Mesenchymal stem cell (in vitro differentiated cells and primary cell): ENCODE data around the gene POLR2C.
"Not testable (repeated sequence)": the region's sequence is repeated elsewhere in the genome, so short reads cannot be mapped to it uniquely, and the experiment has no call there.

ENCODE experiments used
- DNase-seq: peaks from one replicate; pipeline ENCODE4 v3.0.0-alpha.2; 2013
- H2AFZ ChIP-seq: one replicate; pipeline ENCODE4 v1.6.1; 2013; ENCODE audit warnings: low read depth, mild to moderate bottlenecking, control low read depth, inconsistent platforms, low read length, moderate library complexity
- H2AK5ac ChIP-seq: 2 replicates; pipeline ENCODE4 v1.6.1; 2013; ENCODE audit warnings: low read length, moderate library complexity, mild to moderate bottlenecking, inconsistent platforms; ENCODE audit not compliant: severe bottlenecking
- H2BK120ac ChIP-seq: one replicate; pipeline ENCODE4 v1.6.1; 2013; ENCODE audit warnings: low read depth, mild to moderate bottlenecking, inconsistent platforms, low read length, moderate library complexity
- H2BK12ac ChIP-seq, 2 experiments: one replicate each; pipeline ENCODE4 v1.6.1; 2013; ENCODE audit warnings: inconsistent platforms in 2 of 2, low read length in 2 of 2, mild to moderate bottlenecking in 2 of 2, moderate library complexity in 2 of 2, control low read depth in 1 of 2
- H2BK15ac ChIP-seq: one replicate; pipeline ENCODE4 v1.6.1; 2013; ENCODE audit warnings: mild to moderate bottlenecking, low read depth, inconsistent platforms; ENCODE audit not compliant: poor library complexity, severe bottlenecking
- H2BK5ac ChIP-seq: 2 replicates; pipeline ENCODE4 v1.6.1; 2013; ENCODE audit warnings: low read depth, mild to moderate bottlenecking, low read length, control low read depth, inconsistent platforms; ENCODE audit not compliant: poor library complexity, severe bottlenecking
- H3K14ac ChIP-seq, 2 experiments: one replicate each; pipeline ENCODE4 v1.6.1; 2013; ENCODE audit warnings: inconsistent platforms in 2 of 2, low read length in 2 of 2, control low read depth in 1 of 2, mild to moderate bottlenecking in 1 of 2, moderate library complexity in 1 of 2
- H3K18ac ChIP-seq, 2 experiments: one replicate each; pipeline ENCODE4 v1.6.1; 2013; ENCODE audit warnings: inconsistent platforms in 2 of 2, low read length in 2 of 2, control low read depth in 1 of 2, low read depth in 1 of 2, mild to moderate bottlenecking in 1 of 2
- H3K23ac ChIP-seq, 2 experiments: one replicate each; pipeline ENCODE4 v1.6.1; 2013; ENCODE audit warnings: inconsistent platforms in 2 of 2, low read length in 2 of 2, mild to moderate bottlenecking in 2 of 2, moderate library complexity in 2 of 2, control low read depth in 1 of 2
- H3K27ac ChIP-seq: 2 replicates; pipeline ENCODE4 v1.5.1; 2013; ENCODE audit warnings: mild to moderate bottlenecking, moderate library complexity, low read length, control low read depth, inconsistent platforms; ENCODE audit not compliant: poor library complexity, severe bottlenecking
- H3K27me3 ChIP-seq, 2 experiments: 2 replicates each; pipeline versions ENCODE4 v1.6.1 to v1.7.0; 2013; ENCODE audit warnings: low read length in 2 of 2, mild to moderate bottlenecking in 2 of 2, moderate library complexity in 2 of 2, control low read depth in 1 of 2, inconsistent platforms in 1 of 2; ENCODE audit not compliant: control insufficient read depth in 1 of 2, insufficient read depth in 1 of 2
- H3K36me3 ChIP-seq, 2 experiments: 2 replicates each; pipeline versions ENCODE4 v1.6.1 to v1.7.0; 2013; ENCODE audit warnings: low read length in 2 of 2, control low read depth in 1 of 2, inconsistent platforms in 1 of 2, low read depth in 1 of 2, mild to moderate bottlenecking in 1 of 2; ENCODE audit not compliant: insufficient read depth in 2 of 2, control insufficient read depth in 1 of 2
- H3K4ac ChIP-seq, 2 experiments: one replicate each; pipeline ENCODE4 v1.6.1; 2013; ENCODE audit warnings: inconsistent platforms in 2 of 2, low read length in 2 of 2, mild to moderate bottlenecking in 2 of 2, moderate library complexity in 2 of 2, control low read depth in 1 of 2, low read depth in 1 of 2
- H3K4me1 ChIP-seq: 2 replicates; pipeline ENCODE4 v1.6.1; 2013; ENCODE audit warnings: low read depth, low read length, control low read depth; ENCODE audit not compliant: control insufficient read depth, insufficient read depth
- H3K4me2 ChIP-seq: 2 replicates; pipeline ENCODE4 v1.6.1; 2013; ENCODE audit warnings: low read length, mild to moderate bottlenecking, inconsistent platforms; ENCODE audit not compliant: poor library complexity, severe bottlenecking
- H3K4me3 ChIP-seq, 2 experiments: 2 replicates each; pipeline versions ENCODE4 v1.5.1 to v1.7.0; 2013; ENCODE audit warnings: low read length in 2 of 2, mild to moderate bottlenecking in 2 of 2, control low read depth in 1 of 2, low read depth in 1 of 2; ENCODE audit not compliant: insufficient read depth in 1 of 2
- H3K79me1 ChIP-seq: replicated peaks from 2 replicates; pipeline ENCODE4 v1.6.1; 2013; ENCODE audit warnings: mild to moderate bottlenecking, control low read depth, low read length, inconsistent platforms; ENCODE audit not compliant: poor library complexity, severe bottlenecking
- H3K9ac ChIP-seq: 2 replicates; pipeline ENCODE4 v1.7.0; 2013; ENCODE audit warnings: mild to moderate bottlenecking, low read length, moderate library complexity
- H3K9me3 ChIP-seq: 2 replicates; pipeline ENCODE4 v1.7.0; 2013; ENCODE audit warnings: mild to moderate bottlenecking, low read length; ENCODE audit not compliant: control insufficient read depth
- H4K8ac ChIP-seq: one replicate; pipeline ENCODE4 v1.6.1; 2013; ENCODE audit warnings: inconsistent platforms, mild to moderate bottlenecking, low read length, moderate library complexity
- H4K91ac ChIP-seq: one replicate; pipeline ENCODE4 v1.6.1; 2013; ENCODE audit warnings: mild to moderate bottlenecking, low read length, inconsistent platforms
- WGBS: methylation state at CpG from one replicate; pipeline ENCODE4 v1.1.7; 2013; ENCODE audit warnings: mixed read lengths; 5-methylcytosine and 5-hydroxymethylcytosine counted together

POLR2C gene

DNA sequence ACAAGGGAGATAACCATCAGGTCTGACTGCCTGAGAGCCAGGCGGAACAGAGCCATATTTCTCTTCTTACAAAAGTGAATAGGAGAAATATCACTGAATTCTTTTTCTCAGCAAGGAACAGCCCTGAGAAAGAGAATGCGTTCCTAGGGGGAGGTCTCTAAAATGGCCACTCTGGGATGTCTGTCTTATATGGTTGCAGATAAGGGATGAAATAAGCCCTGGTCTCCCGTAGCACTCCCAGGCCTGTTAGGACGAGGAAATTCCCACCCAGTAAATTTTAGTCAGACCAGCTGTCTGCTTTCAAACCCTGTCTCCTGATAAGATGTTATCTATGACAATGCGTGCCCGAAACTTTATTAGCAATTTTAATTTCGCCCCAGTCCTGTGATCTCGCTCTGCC lies 22.5 kb upstream of the POLR2C start:
- H2BK12ac ChIP-seq = not testable (repeated sequence)

DNA sequence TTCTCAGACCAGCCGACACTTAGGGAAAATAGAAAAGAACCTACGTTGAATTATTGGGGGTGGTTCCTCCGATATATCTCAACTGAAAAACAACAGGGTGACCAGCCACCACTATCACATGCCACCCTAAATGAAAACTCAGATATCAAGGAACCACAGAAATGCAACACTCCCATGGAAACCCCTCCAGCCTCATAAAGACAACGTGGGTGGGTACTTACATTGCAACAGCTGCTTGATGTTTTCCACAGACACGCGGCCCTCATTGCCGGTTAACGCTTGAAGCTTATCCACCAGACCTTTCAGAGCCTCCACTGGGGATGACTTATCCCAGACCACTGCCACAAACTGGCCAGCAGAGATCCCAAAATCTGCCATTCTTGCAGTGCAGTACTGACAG lies 21.9 kb upstream of the POLR2C start:
- not testable (repeated sequence) for DNase-seq, H3K27ac ChIP-seq, H3K9ac ChIP-seq, H3K23ac ChIP-seq, H2BK15ac ChIP-seq, H3K4me2 ChIP-seq, H3K4me1 ChIP-seq, H4K8ac ChIP-seq, H3K27me3 ChIP-seq, H2BK12ac ChIP-seq, H3K9me3 ChIP-seq, H2AFZ ChIP-seq, H2BK120ac ChIP-seq, H3K4me3 ChIP-seq, H2BK5ac ChIP-seq, H3K14ac ChIP-seq, H3K18ac ChIP-seq, H3K4ac ChIP-seq, H2AK5ac ChIP-seq, H4K91ac ChIP-seq
- H3K79me1 ChIP-seq = peaks cover 35% of the 10 kb centered on the region
- WGBS = 98% methylated on average over 8 of the region's 8 CpGs
- peaks cover 21 to 48% of the 10 kb centered on the region in 2 experiments for H3K36me3 ChIP-seq

More for the DNA sequence above, 22.5 kb upstream of the POLR2C start:
- H2AFZ ChIP-seq, H3K27ac ChIP-seq, H3K9me3 ChIP-seq, H3K27me3 ChIP-seq, H2BK15ac ChIP-seq, H4K8ac ChIP-seq, DNase-seq, H3K23ac ChIP-seq, H3K9ac ChIP-seq, H3K14ac ChIP-seq, H4K91ac ChIP-seq, H2BK5ac ChIP-seq, H2BK120ac ChIP-seq, H3K4me3 ChIP-seq, H3K4me2 ChIP-seq, H3K4me1 ChIP-seq, H2AK5ac ChIP-seq, H3K18ac ChIP-seq, H3K4ac ChIP-seq: not testable (repeated sequence)
- peaks cover 33% of the 10 kb centered on the region for H3K79me1 ChIP-seq
- peaks cover 26 to 54% of the 10 kb centered on the region in 2 experiments for H3K36me3 ChIP-seq
- WGBS = over 99% methylated on average over 7 of the region's 8 CpGs

DNA sequence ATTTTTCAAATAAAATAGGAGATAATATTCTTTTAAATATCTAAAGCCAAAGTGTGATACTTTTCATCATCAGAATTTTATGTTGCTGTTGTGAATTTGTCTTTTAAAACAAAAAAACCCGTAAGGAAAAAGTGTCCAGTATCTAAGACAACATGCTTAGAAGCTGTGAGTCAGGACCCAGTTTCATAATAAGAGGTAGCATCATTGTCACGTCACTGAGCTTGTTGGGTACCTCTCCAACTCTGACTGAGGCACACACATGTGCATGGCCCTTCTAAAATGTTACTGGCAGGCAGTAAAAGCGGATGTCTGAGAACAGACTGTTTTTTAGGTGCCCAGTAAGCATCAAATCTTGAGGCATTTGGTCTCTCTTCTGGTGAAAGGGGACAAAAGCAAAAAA lies 17.8 kb upstream of the POLR2C start:
- H2BK120ac ChIP-seq = no peak overlapping the region
- no peak overlapping the region for H2AFZ ChIP-seq
- peak; percentile 17 for DNase-seq
- no peak overlapping the region for H3K18ac ChIP-seq
- H2BK5ac ChIP-seq = no peak overlapping the region
- H3K9ac ChIP-seq = peak overlapping the region; percentile 65
- H4K91ac ChIP-seq = no peak overlapping the region
- H3K23ac ChIP-seq = no peak overlapping the region
- H3K79me1 ChIP-seq = peaks cover 36% of the 10 kb centered on the region
- no peak overlapping the region for H3K4ac ChIP-seq
- H4K8ac ChIP-seq = no peak overlapping the region
- no peak overlapping the region for H3K4me2 ChIP-seq
- peaks cover 5% of the 10 kb centered on the region for H3K4me1 ChIP-seq
- no peak overlapping the region for H3K4me3 ChIP-seq
- H3K14ac ChIP-seq = no peak overlapping the region
- H3K36me3 ChIP-seq = peaks cover 7 to 15% of the 10 kb centered on the region in 2 experiments
- peaks cover 3% of the 10 kb centered on the region for H3K9me3 ChIP-seq
- H2AK5ac ChIP-seq = no peak overlapping the region
- whole genome bisulfite sequencing = 92% methylated on average over 3 of the region's 3 CpGs
- no peak overlapping the region for H3K27ac ChIP-seq
- no peak overlapping the region for H2BK15ac ChIP-seq
- no peaks in the 10 kb centered on the region for H3K27me3 ChIP-seq
- no peak overlapping the region for H2BK12ac ChIP-seq

DNA sequence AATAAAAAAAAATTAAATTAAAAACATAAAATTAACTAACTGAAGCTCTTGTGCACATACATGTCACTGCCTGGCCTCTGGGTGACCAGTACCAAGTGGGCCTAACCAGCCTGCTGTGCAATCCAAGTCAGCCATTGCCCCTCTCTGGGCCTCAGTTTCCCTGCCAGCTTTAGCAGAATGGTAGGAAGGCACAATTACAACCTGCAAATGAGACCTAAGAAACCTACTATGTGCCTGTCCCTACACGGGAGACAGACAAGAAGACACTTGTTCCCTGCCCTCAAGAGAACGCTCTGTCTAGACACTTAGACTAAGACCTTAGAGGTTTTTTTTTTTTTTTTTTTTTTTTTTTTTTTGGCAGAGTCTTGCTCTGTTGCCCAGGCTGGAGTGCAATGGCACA lies 17.0 kb upstream of the POLR2C start:
- no peak for DNase-seq
- Histone ChIP-seq H3K79me1 (peaks cover 36% of the 10 kb centered on the region), H4K8ac (no peak overlapping the region), H3K4me1 (peaks cover 5% of the 10 kb centered on the region), H2BK5ac (no peak overlapping the region), H2BK120ac (no peak overlapping the region), H2BK12ac (no peak overlapping the region), H3K14ac (no peak overlapping the region), H3K18ac (no peak overlapping the region), H2AK5ac (no peak overlapping the region), H3K9me3 (no peaks in the 10 kb centered on the region), H3K23ac (no peak overlapping the region), H3K27ac (no peak overlapping the region), H3K4ac (no peak overlapping the region), H3K4me3 (no peak overlapping the region), H3K36me3 (peaks cover 3 to 14% of the 10 kb centered on the region in 2 experiments), H3K9ac (no peak overlapping the region), H4K91ac (no peak overlapping the region), H2AFZ (no peak overlapping the region), H3K27me3 (no peaks in the 10 kb centered on the region), H3K4me2 (no peak overlapping the region), H2BK15ac (no peak overlapping the region)
- WGBS = 96% methylated on average over 2 of the region's 2 CpGs
